ENCODE results near the gene C12orf57. TPM values are rescaled to one million over a fixed set of nuclear protein-coding genes. Genes with fewer than 3 reads are reported as not detected.

C12orf57 gene
- total and polyA plus RNA-seq, 10 of the 15 experiments (the other 5 are each of a cell fraction or from before 2014, with no cell fraction given), result 64.5 to 377 (median 211) TPM

DNA sequence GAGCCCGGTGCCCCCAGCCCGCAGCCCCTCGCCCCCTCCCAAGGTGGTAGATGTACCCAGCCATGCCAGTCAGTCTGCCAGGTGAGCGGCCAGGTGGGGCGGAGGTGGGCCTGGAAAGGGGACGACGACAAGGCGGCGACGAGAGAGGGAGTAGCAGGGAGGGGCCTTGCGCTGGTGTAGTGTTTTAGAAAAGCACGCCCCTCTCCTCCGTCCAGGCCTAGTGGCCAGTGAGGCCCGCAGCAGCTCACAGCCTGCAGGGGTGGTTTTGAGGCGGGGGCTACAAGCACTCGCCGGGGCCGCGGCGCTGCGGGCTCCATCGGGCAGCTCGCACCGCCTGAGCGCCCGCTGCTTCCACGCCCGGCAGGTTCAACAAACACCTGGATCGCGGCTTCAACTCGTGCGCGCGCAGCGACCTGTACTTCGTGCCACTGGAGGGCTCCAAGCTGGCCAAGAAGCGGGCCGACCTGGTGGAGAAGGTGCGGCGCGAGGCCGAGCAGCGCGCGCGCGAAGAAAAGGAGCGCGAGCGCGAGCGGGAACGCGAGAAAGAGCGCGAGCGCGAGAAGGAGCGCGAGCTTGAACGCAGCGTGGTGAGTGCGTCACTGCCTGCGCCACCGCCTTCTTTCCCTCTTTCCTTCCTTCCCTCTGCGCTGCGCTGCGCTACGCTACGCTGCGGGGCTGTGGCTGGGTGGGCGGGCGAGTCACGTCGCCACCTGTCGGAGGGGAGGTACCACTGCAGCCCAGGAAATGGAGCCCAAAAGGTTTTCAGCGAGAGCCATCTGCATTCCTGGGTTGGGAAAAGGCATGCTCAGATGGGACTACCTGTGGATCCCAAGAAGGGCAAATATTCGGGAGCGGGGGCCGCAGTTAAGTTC is 6.1 kb upstream of the C12orf57 start (continued):
- TF ChIP-seq, protein P1, sequence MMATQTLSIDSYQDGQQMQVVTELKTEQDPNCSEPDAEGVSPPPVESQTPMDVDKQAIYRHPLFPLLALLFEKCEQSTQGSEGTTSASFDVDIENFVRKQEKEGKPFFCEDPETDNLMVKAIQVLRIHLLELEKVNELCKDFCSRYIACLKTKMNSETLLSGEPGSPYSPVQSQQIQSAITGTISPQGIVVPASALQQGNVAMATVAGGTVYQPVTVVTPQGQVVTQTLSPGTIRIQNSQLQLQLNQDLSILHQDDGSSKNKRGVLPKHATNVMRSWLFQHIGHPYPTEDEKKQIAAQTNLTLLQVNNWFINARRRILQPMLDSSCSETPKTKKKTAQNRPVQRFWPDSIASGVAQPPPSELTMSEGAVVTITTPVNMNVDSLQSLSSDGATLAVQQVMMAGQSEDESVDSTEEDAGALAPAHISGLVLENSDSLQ (IDR thresholded peaks at IDR 0.05), result peak; percentile 40; the same call in 1 of the 2 replicates
- TF ChIP-seq SP1 (IDR thresholded peaks at IDR 0.05; ENCODE audit: low read depth, low read length) (peak; percentile 61), MYC (IDR thresholded peaks at IDR 0.05; ENCODE audit: insufficient read depth, insufficient read length, insufficient replicate concordance, low read length, severe bottlenecking) (peak; percentile 44), POU2F2 (IDR thresholded peaks at IDR 0.05; ENCODE audit: borderline replicate concordance, low read depth, low read length) (peak; percentile 61; the same call in 1 of the 3 replicates), POLR2AphosphoS5 (IDR thresholded peaks at IDR 0.05; ENCODE audit: low read length) (peak; percentile 93), SMAD5 (IDR thresholded peaks at IDR 0.05; ENCODE audit: low read depth) (peak; percentile 69; the same call in 1 of the 2 replicates), ATF7 (IDR thresholded peaks at IDR 0.05; ENCODE audit: low read depth) (peak; percentile 32; the same call in 1 of the 2 replicates), CREM (IDR thresholded peaks at IDR 0.05; ENCODE audit: low read depth) (peak; percentile 98), SRF (IDR thresholded peaks at IDR 0.05; ENCODE audit: low read depth in 2 of 2, low read length in 2 of 2) (peak in 1 of 2 experiments; percentile 61; a peak in 2 of 4 replicates), JUND (IDR thresholded peaks at IDR 0.05; ENCODE audit: low read depth, low read length) (peak; percentile 43; the same call in 1 of the 2 replicates), RAD51 (IDR thresholded peaks at IDR 0.05) (no peak), SMC3 (IDR thresholded peaks at IDR 0.05; ENCODE audit: borderline replicate concordance, low read length) (peak; percentile 52; the same call in 1 of the 2 replicates), GATAD2B (conservative IDR thresholded peaks at IDR 0.05; ENCODE audit: low read depth) (peak; percentile 69), LARP7 (IDR thresholded peaks at IDR 0.05) (peak; percentile 90), TAF1 (IDR thresholded peaks at IDR 0.05; ENCODE audit: borderline replicate concordance, low read depth, low read length) (peak; percentile 90; the same call in 1 of the 2 replicates), CBFB (IDR thresholded peaks at IDR 0.05; ENCODE audit: low read depth) (peak; percentile 80), NFIC (IDR thresholded peaks at IDR 0.05; ENCODE audit: low read depth, low read length) (no peak), HDAC2 (IDR thresholded peaks at IDR 0.05) (no peak), NBN (IDR thresholded peaks at IDR 0.05) (peak; percentile 96), TCF3 (IDR thresholded peaks at IDR 0.05; ENCODE audit: borderline replicate concordance, insufficient read depth, low read depth, low read length) (0 out of 2 replicates have a peak, but pooled peaks have one; percentile 39), NR2F1 (conservative IDR thresholded peaks at IDR 0.05) (0 out of 2 replicates have a peak, but pooled peaks have one; percentile 18), POLR2A (IDR thresholded peaks at IDR 0.05; ENCODE audit: low read depth, low read length) (peak; percentile 87), HCFC1 (IDR thresholded peaks at IDR 0.05; ENCODE audit: low read length) (peak; percentile 71)
- TF ChIP-seq, protein P2, sequence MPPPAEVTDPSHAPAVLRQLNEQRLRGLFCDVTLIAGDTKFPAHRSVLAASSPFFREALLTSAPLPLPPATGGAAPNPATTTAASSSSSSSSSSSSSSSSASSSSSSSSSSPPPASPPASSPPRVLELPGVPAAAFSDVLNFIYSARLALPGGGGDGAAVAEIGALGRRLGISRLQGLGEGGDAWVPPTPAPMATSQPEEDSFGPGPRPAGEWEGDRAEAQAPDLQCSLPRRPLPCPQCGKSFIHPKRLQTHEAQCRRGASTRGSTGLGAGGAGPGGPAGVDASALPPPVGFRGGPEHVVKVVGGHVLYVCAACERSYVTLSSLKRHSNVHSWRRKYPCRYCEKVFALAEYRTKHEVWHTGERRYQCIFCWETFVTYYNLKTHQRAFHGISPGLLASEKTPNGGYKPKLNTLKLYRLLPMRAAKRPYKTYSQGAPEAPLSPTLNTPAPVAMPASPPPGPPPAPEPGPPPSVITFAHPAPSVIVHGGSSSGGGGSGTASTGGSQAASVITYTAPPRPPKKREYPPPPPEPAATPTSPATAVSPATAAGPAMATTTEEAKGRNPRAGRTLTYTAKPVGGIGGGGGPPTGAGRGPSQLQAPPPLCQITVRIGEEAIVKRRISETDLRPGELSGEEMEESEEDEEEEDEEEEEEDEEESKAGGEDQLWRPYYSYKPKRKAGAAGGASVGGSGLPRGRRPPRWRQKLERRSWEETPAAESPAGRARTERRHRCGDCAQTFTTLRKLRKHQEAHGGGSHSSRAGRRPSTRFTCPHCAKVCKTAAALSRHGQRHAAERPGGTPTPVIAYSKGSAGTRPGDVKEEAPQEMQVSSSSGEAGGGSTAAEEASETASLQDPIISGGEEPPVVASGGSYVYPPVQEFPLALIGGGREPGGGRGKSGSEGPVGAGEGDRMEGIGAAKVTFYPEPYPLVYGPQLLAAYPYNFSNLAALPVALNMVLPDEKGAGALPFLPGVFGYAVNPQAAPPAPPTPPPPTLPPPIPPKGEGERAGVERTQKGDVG (CRISPR knock-in tag; IDR thresholded peaks at IDR 0.05), result no peak
- TF ChIP-seq, protein P3, sequence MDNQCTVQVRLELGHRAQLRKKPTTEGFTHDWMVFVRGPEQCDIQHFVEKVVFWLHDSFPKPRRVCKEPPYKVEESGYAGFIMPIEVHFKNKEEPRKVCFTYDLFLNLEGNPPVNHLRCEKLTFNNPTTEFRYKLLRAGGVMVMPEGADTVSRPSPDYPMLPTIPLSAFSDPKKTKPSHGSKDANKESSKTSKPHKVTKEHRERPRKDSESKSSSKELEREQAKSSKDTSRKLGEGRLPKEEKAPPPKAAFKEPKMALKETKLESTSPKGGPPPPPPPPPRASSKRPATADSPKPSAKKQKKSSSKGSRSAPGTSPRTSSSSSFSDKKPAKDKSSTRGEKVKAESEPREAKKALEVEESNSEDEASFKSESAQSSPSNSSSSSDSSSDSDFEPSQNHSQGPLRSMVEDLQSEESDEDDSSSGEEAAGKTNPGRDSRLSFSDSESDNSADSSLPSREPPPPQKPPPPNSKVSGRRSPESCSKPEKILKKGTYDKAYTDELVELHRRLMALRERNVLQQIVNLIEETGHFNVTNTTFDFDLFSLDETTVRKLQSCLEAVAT (IDR thresholded peaks at IDR 0.05), result no peak
- TF ChIP-seq, protein P4, sequence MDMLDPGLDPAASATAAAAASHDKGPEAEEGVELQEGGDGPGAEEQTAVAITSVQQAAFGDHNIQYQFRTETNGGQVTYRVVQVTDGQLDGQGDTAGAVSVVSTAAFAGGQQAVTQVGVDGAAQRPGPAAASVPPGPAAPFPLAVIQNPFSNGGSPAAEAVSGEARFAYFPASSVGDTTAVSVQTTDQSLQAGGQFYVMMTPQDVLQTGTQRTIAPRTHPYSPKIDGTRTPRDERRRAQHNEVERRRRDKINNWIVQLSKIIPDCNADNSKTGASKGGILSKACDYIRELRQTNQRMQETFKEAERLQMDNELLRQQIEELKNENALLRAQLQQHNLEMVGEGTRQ (IDR thresholded peaks at IDR 0.05; ENCODE audit: borderline replicate concordance, low read depth, low read length), result no peak; the same call in 1 of the 2 replicates

All from GM12878 (cell line).